ENCODE data around the gene MET.

DNA sequence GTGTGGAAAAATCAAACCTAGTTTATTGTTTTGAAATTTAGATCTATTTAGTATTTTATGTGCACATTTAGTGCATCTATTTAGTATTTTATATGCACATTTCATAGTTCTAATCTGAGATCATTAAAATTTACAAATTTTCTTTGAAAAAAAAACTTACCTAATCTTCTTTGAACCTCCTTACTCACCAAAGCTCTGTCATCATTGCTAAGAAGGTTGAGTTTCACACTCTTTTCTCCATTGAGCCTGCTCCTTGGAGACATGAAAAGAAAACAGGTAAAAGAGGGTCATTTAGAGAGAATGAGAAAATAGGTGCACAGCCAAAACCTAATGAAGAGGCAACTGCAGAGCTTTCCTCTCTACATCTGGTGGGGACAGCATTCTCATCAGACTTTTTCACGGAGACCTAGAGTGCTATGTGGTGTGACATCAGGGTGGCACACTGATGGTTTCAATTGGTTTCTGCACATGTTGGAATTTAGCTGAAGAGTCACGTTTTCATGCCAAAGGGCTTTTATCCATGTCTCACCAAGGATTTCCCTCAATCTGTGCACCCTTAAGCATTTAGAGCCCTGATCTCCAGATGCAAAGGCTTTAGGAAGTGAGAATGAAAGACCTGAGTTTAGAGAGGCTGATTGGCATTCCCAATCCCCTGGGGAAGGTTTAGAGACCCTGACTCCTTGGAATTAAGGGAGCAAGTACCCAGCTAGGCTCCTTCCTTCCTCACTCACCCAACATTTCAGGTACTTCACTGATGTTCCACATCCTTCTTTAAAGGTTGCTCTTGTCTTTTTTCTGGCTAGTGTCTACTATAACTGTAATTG is 101.1 kb downstream of the MET start:
- TF ChIP-seq, protein P1, sequence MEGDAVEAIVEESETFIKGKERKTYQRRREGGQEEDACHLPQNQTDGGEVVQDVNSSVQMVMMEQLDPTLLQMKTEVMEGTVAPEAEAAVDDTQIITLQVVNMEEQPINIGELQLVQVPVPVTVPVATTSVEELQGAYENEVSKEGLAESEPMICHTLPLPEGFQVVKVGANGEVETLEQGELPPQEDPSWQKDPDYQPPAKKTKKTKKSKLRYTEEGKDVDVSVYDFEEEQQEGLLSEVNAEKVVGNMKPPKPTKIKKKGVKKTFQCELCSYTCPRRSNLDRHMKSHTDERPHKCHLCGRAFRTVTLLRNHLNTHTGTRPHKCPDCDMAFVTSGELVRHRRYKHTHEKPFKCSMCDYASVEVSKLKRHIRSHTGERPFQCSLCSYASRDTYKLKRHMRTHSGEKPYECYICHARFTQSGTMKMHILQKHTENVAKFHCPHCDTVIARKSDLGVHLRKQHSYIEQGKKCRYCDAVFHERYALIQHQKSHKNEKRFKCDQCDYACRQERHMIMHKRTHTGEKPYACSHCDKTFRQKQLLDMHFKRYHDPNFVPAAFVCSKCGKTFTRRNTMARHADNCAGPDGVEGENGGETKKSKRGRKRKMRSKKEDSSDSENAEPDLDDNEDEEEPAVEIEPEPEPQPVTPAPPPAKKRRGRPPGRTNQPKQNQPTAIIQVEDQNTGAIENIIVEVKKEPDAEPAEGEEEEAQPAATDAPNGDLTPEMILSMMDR (IDR thresholded peaks at IDR 0.05 in 8 of 11, conservative IDR thresholded peaks at IDR 0.05 in 3 of 11) = no peak
- TF ChIP-seq POLR2A (IDR thresholded peaks at IDR 0.05) = no peak
- no peak for TF ChIP-seq POLR2AphosphoS5 (IDR thresholded peaks at IDR 0.05)
